Neural progenitor cell (in vitro differentiated cells): ENCODE measurements around the gene DLGAP3. TPM values are rescaled to one million over a fixed set of nuclear protein-coding genes. Genes with fewer than 3 reads are reported as not detected.
A peak's percentile ranks its signal among the peaks of the same experiment; 100 is the strongest.
"Not testable (repeated sequence)": the region's sequence is repeated elsewhere in the genome, so short reads cannot be mapped to it uniquely, and the experiment has no call there.

ENCODE experiments used
- DNase-seq: peaks from one replicate; pipeline ENCODE4 v3.0.0-alpha.2; 2016; ENCODE audit warnings: low spot score
- H2AFZ ChIP-seq: fragments of 200-600 bp; sonication (generic); replicated peaks from 2 replicates; pipeline ENCODE4 v1.6.1; 2016; ENCODE audit warnings: antibody characterized with exemption
- H3F3A ChIP-seq: fragments of 200-600 bp; sonication (generic); 2 replicates; pipeline ENCODE4 v1.6.1; 2016; ENCODE audit warnings: antibody characterized with exemption, low read depth
- H3K27ac ChIP-seq: fragments of 200-600 bp; sonication (generic); 2 replicates; pipeline ENCODE4 v1.5.1; 2016; ENCODE audit warnings: mild to moderate bottlenecking
- H3K27me3 ChIP-seq: fragments of 200-600 bp; sonication (generic); 2 replicates; pipeline ENCODE4 v1.6.1; 2016; ENCODE audit warnings: mild to moderate bottlenecking, moderate library complexity
- H3K36me3 ChIP-seq: fragments of 200-600 bp; sonication (generic); 2 replicates; pipeline ENCODE4 v1.5.1; 2016
- H3K4me1 ChIP-seq: fragments of 200-600 bp; sonication (generic); 2 replicates; pipeline ENCODE4 v1.6.1; 2016; ENCODE audit warnings: mixed run types
- H3K4me2 ChIP-seq: fragments of 200-600 bp; sonication (generic); 2 replicates; pipeline ENCODE4 v1.6.1; 2016
- H3K4me3 ChIP-seq: fragments of 200-600 bp; sonication (generic); 2 replicates; pipeline ENCODE4 v1.5.1; 2016
- H3K79me2 ChIP-seq: fragments of 200-600 bp; sonication (generic); 2 replicates; pipeline ENCODE4 v1.6.1; 2016; ENCODE audit warnings: low read depth
- H3K9ac ChIP-seq: fragments of 200-600 bp; sonication (generic); 2 replicates; pipeline ENCODE4 v1.6.1; 2016
- H3K9me3 ChIP-seq: fragments of 200-600 bp; sonication (generic); 2 replicates; pipeline ENCODE4 v1.5.1; 2016; ENCODE audit warnings: low read depth
- H4K20me1 ChIP-seq: fragments of 200-600 bp; sonication (generic); 2 replicates; pipeline ENCODE4 v1.6.1; 2016; ENCODE audit warnings: low read depth
- H3K27ac Mint-ChIP-seq: 3 replicates; pipeline ENCODE4 v1.8.0; 2021; ENCODE audit warnings: mixed read lengths
- H3K27me3 Mint-ChIP-seq: 2 replicates; pipeline ENCODE4 v1.8.0; 2022; ENCODE audit warnings: low read depth, mild to moderate bottlenecking, inconsistent platforms, moderate library complexity, mixed read lengths; ENCODE audit not compliant: insufficient read depth
- H3K36me3 Mint-ChIP-seq: 3 replicates; pipeline ENCODE4 v1.8.0; 2021; ENCODE audit warnings: mixed read lengths
- H3K4me1 Mint-ChIP-seq: 3 replicates; pipeline ENCODE4 v1.8.0; 2021; ENCODE audit warnings: mixed read lengths
- H3K4me3 Mint-ChIP-seq: 3 replicates; pipeline ENCODE4 v1.8.0; 2021; ENCODE audit warnings: mild to moderate bottlenecking, moderate library complexity, mixed read lengths
- H3K9me3 Mint-ChIP-seq: 3 replicates; pipeline ENCODE4 v1.8.0; 2020; ENCODE audit warnings: mixed read lengths
- EZH2 ChIP-seq: fragments of 200-600 bp; sonication (generic); IDR thresholded peaks from 2 replicates; pipeline ENCODE4 v1.6.1; 2017; ENCODE audit warnings: antibody characterized with exemption, mild to moderate bottlenecking, moderate library complexity
- EZH2phosphoT487 ChIP-seq: fragments of 200-600 bp; sonication (generic); IDR thresholded peaks from 2 replicates; pipeline ENCODE4 v1.6.1; 2017; ENCODE audit warnings: antibody characterized with exemption
- total RNA-seq: library from RNA; depleted of rRNA; stranded (reverse); fragments of >200 nt; gene quantifications from 2 replicates; pipeline ENCODE4 v1.2.3, GENCODE V29; 2015; ENCODE audit warnings: low replicate concordance
- TF ChIP-seq, protein P1 (sequence below): fragments of 200-600 bp; sonication (generic); IDR thresholded peaks from 2 replicates; pipeline ENCODE4 v1.5.1; 2017; ENCODE audit warnings: antibody characterized with exemption, mild to moderate bottlenecking

The DLGAP3 gene
- total RNA-seq, 1 donor from 2014 or later: not detected

DNA sequence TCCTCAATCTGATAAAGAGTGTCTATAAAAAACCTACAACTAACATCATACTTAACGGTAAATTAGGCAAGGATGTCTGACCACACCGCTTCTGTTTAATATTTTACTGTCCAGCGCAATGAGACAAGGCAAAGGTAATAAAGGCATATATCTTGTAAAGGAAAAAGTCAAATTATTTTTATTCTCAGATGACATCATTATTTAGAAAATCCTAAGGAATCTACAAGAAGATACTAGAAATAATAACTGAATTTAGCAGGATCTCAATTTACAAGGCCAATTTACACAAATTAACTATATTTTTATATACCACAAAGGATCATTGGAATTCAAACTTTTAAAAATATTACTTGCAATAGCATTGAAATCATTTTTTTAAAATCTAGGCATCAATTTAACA, 107.2 kb downstream of the DLGAP3 start:
- Histone ChIP-seq H3K27ac (no peak overlapping the region), H3K36me3 (no peaks in the 10 kb centered on the region), H3K9ac (no peak overlapping the region), H3F3A (no peaks in the 10 kb centered on the region), H3K79me2 (no peaks in the 10 kb centered on the region), H2AFZ (no peak overlapping the region), H3K4me1 (no peaks in the 10 kb centered on the region), H3K9me3 (no peaks in the 10 kb centered on the region), H4K20me1 (no peaks in the 10 kb centered on the region), H3K27me3 (no peaks in the 10 kb centered on the region), H3K4me3 (no peak overlapping the region), H3K4me2 (no peak overlapping the region)
- H3K4me3 Mint-ChIP-seq: no peak overlapping the region
- no peak for DNase-seq
- H3K27ac Mint-ChIP-seq: no peak overlapping the region
- H3K9me3 Mint-ChIP-seq: peaks cover 2% of the 10 kb centered on the region
- H3K27me3 Mint-ChIP-seq: no peaks in the 10 kb centered on the region
- H3K36me3 Mint-ChIP-seq: no peaks in the 10 kb centered on the region
- TF ChIP-seq, protein P1, sequence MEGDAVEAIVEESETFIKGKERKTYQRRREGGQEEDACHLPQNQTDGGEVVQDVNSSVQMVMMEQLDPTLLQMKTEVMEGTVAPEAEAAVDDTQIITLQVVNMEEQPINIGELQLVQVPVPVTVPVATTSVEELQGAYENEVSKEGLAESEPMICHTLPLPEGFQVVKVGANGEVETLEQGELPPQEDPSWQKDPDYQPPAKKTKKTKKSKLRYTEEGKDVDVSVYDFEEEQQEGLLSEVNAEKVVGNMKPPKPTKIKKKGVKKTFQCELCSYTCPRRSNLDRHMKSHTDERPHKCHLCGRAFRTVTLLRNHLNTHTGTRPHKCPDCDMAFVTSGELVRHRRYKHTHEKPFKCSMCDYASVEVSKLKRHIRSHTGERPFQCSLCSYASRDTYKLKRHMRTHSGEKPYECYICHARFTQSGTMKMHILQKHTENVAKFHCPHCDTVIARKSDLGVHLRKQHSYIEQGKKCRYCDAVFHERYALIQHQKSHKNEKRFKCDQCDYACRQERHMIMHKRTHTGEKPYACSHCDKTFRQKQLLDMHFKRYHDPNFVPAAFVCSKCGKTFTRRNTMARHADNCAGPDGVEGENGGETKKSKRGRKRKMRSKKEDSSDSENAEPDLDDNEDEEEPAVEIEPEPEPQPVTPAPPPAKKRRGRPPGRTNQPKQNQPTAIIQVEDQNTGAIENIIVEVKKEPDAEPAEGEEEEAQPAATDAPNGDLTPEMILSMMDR: no peak
- no peak for TF ChIP-seq EZH2
- no peak for TF ChIP-seq EZH2phosphoT487
- H3K4me1 Mint-ChIP-seq: peaks cover 11% of the 10 kb centered on the region

GRCh38 chr1:34818862-34819261, 110.6 kb downstream of the DLGAP3 start:
- H3K4me3 Mint-ChIP-seq: not testable (repeated sequence)

GRCh38 chr1:34816778-34817177, 112.7 kb downstream of the DLGAP3 start:
- Mint-ChIP-seq H3K36me3 (no peaks in the 10 kb centered on the region), H3K4me1 (peaks cover 7% of the 10 kb centered on the region), H3K27me3 (peaks cover 4% of the 10 kb centered on the region), H3K9me3 (peaks cover 3% of the 10 kb centered on the region), H3K27ac (no peak overlapping the region), H3K4me3 (no peak overlapping the region)
- H3K9me3 ChIP-seq: no peaks in the 10 kb centered on the region
- DNase-seq: no peak
- H3K4me2 ChIP-seq: no peak overlapping the region
- H3F3A ChIP-seq: no peaks in the 10 kb centered on the region
- H2AFZ ChIP-seq: no peak overlapping the region
- H3K4me1 ChIP-seq: no peaks in the 10 kb centered on the region
- H4K20me1 ChIP-seq: no peaks in the 10 kb centered on the region
- H3K36me3 ChIP-seq: no peaks in the 10 kb centered on the region
- H3K4me3 ChIP-seq: no peak overlapping the region
- TF ChIP-seq, protein P1: no peak
- no peak for TF ChIP-seq EZH2
- TF ChIP-seq EZH2phosphoT487: no peak
- no peaks in the 10 kb centered on the region for H3K27me3 ChIP-seq
- no peak overlapping the region for H3K27ac ChIP-seq
- peak overlapping the region; percentile 15 for H3K9ac ChIP-seq
- H3K79me2 ChIP-seq: no peaks in the 10 kb centered on the region

More at GRCh38 chr1:34818862-34819261, 110.6 kb downstream of the DLGAP3 start:
- H3F3A ChIP-seq, H3K27me3 ChIP-seq, H3K27ac Mint-ChIP-seq, H3K9me3 ChIP-seq, H3K9ac ChIP-seq, H3K4me2 ChIP-seq, H3K36me3 ChIP-seq, H4K20me1 ChIP-seq, H3K9me3 Mint-ChIP-seq, H3K36me3 Mint-ChIP-seq, H3K4me1 ChIP-seq, H3K4me3 ChIP-seq, H3K27me3 Mint-ChIP-seq, H3K79me2 ChIP-seq, DNase-seq, H3K4me1 Mint-ChIP-seq, H3K27ac ChIP-seq, H2AFZ ChIP-seq: not testable (repeated sequence)

DNA sequence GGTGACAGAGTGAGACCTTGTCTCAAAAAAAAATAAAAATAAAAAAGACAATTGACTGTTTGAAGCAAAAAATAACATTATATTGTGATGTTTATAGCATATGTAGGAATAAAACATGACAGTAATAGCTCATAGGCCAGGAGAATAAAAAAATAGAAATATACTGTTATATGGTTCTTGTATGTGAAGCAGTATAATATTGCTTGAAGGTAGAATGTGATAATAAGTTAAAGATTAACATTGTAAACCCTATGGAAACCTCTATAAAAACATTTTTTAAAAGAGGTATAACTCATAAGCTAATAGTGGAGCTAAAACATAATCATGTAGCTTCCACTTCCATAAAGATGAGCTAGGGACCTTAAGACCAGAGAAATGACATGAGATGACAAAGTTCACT, 113.1 kb downstream of the DLGAP3 start:
- Histone ChIP-seq H2AFZ (no peak overlapping the region), H3K27ac (no peak overlapping the region), H3K79me2 (no peaks in the 10 kb centered on the region), H3K4me1 (no peaks in the 10 kb centered on the region), H3F3A (no peaks in the 10 kb centered on the region), H3K4me3 (no peak overlapping the region), H3K4me2 (no peak overlapping the region), H3K27me3 (no peaks in the 10 kb centered on the region), H3K9me3 (no peaks in the 10 kb centered on the region), H3K9ac (peak overlapping the region; percentile 15), H4K20me1 (no peaks in the 10 kb centered on the region), H3K36me3 (no peaks in the 10 kb centered on the region)
- Mint-ChIP-seq H3K36me3 (no peaks in the 10 kb centered on the region), H3K4me1 (peaks cover 7% of the 10 kb centered on the region), H3K27me3 (peaks cover 4% of the 10 kb centered on the region), H3K4me3 (no peak overlapping the region), H3K27ac (no peak overlapping the region), H3K9me3 (peaks cover 3% of the 10 kb centered on the region)
- DNase-seq: no peak
- TF ChIP-seq, protein P1: no peak
- TF ChIP-seq EZH2 (no peak), EZH2phosphoT487 (no peak)

Other genes with a start within 250 kb of the DLGAP3 start
- gene GJB5, start 174.6 kb downstream of the DLGAP3 start, total RNA-seq: not detected in 2 replicates
- gene GJB4, start 169.9 kb downstream of the DLGAP3 start, total RNA-seq: not detected in 2 replicates
- gene GJB3, start 148.4 kb downstream of the DLGAP3 start, total RNA-seq: not detected in 2 replicates
- not detected in 2 replicates for gene GJA4, start 136.7 kb downstream of the DLGAP3 start, total RNA-seq
- 9.5 and 20.2 TPM in 2 replicates for gene SMIM12, start 69.9 kb downstream of the DLGAP3 start, total RNA-seq
- 17.7 and 28.8 TPM in 2 replicates for gene TMEM35B, start 55.7 kb upstream of the DLGAP3 start, total RNA-seq
- gene ZMYM6, start 102.3 kb upstream of the DLGAP3 start, total RNA-seq: 11.5 and 18.4 TPM in 2 replicates
- 52.5 and 75.8 TPM in 2 replicates for gene ZMYM1, start 149.7 kb upstream of the DLGAP3 start, total RNA-seq